Hypothalamus (tissue), 51 donors: Measurements from ENCODE around the gene DNAAF9.
"Not testable (repeated sequence)": the region's sequence is repeated elsewhere in the genome, so short reads cannot be mapped to it uniquely, and the experiment has no call there.

Experiments
- DNase-seq, 51 donors: peaks; one replicate each; lab custom pipeline; 2025; lab: John Stamatoyannopoulos, UW

Gene DNAAF9

GRCh38 chr20:3407040-3407770 is at the start of gene DNAAF9:
Gene DNAAF9 (minus strand): TSS chr20:3407669. CDS start chr20:3407557, 112 bp downstream.
- DNase-seq = peak in 39 of 51 donors; percentile 20 to 79 (median 59)

GRCh38 chr20:3456648-3457047 is 49.2 kb upstream of the DNAAF9 start:
- DNase-seq = no peak

GRCh38 chr20:3454831-3455230 is 47.4 kb upstream of the DNAAF9 start:
- DNase-seq = peak in 1 of 51 donors; percentile 6

DNA sequence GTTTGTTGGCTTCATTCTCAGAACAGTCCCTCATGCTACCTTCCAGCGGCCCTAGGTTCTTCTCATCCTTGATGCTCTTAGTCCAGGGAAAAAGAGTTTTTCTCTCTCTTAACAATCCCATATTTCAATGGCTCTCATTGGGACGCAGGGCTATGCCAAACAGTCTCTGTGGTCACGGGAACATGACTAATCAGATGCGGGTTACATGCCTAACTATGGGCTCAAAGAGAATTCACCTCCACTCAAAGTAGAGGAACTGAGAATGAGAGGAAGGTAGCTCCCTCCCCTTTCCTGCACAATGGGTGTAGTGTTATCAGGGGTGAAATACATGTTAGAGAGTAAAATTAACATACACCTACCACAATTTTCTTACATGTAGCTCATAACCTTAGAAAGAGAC is 45.2 kb upstream of the DNAAF9 start:
- no peak for DNase-seq

- DNase-seq = no peak
Measured at GRCh38 chr20:3452136-3452535, 44.7 kb upstream of the DNAAF9 start.

- no peak for DNase-seq
Measured at GRCh38 chr20:3449319-3449718, 41.9 kb upstream of the DNAAF9 start.

DNA sequence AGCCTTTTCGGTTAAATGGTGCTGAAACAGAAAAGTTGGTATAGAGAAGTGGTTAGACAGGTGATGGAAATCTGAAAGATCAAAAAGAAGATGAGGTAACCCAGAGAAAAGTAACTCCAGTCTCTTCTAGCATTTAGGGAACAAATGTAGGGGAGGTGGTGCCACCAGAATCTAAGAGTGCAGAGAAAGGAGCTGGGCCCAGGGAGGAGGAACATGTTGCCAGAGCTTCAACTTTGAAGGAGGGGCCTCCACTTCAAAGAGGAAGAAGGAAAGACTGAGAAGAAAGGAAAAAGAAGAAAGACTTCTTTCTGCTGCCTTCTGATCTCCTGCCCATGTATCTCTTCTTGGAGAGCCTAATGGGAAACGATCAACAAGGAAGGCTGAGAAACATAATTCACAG is 39.9 kb upstream of the DNAAF9 start:
- no peak for DNase-seq

DNA sequence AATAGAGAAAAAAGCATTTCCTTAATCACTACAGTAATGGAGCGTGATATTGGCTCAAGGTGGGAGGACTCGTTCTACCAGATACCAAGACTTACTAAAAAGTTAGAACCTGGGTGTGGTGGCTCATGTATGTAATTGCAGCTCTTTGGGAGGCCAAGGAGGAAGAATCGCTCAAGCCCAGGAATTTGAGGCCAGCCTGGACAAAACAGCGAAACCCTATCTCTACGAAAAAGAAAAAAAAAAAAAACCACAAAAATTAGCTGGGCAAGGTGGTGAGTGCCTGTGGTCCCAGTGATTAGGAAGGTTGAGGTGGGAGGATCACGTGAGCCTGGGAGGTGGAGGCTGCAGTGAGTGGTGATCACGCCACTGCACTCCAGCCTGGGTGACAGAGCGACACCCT is 39.3 kb upstream of the DNAAF9 start:
- no peak for DNase-seq

GRCh38 chr20:3436864-3437574 is 29.6 kb upstream of the DNAAF9 start:
- DNase-seq = no peak

- DNase-seq = no peak
Measured at GRCh38 chr20:3434232-3434631, 26.8 kb upstream of the DNAAF9 start.

- no peak for DNase-seq
Measured at GRCh38 chr20:3433744-3434143, 26.3 kb upstream of the DNAAF9 start.

- DNase-seq = no peak
Measured at GRCh38 chr20:3432844-3433243, 25.4 kb upstream of the DNAAF9 start.

- DNase-seq = no peak
Measured at GRCh38 chr20:3431109-3431508, 23.6 kb upstream of the DNAAF9 start.

GRCh38 chr20:3430376-3431069 is 23.1 kb upstream of the DNAAF9 start:
- no peak for DNase-seq

GRCh38 chr20:3426766-3427165 is 19.3 kb upstream of the DNAAF9 start:
- DNase-seq = not testable (repeated sequence)

- no peak for DNase-seq
Measured at GRCh38 chr20:3423126-3423525, 15.7 kb upstream of the DNAAF9 start.

- DNase-seq = no peak
Measured at GRCh38 chr20:3421985-3422384, 14.5 kb upstream of the DNAAF9 start.

DNA sequence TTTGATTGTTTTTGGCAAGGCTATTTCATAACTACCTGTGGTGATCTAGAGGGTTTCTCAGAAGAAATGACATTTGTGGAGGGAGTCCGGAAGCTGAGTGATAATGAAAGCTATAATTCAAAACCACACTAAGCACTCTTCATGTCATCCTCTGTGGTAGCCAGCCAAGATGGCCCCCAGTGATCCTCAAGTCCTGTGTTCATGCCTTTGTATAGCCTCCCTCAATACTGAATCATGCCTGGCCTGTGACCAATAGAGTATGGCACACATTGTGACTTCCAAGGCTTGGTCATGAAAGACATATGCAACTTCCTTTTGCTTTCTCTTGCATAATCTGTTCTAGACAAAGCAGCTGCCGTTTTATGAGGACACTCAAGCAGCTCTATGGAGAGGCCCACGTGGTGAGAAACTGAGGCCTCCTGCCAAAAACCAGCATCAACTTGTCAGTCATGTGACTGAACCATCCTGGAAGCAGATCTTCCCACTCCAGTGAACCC is 12.8 kb upstream of the DNAAF9 start:
- peak in 11 of 51 donors; percentile 3 to 33 (median 11) for DNase-seq

GRCh38 chr20:3418161-3418560 is 10.7 kb upstream of the DNAAF9 start:
- not testable (repeated sequence) for DNase-seq

DNA sequence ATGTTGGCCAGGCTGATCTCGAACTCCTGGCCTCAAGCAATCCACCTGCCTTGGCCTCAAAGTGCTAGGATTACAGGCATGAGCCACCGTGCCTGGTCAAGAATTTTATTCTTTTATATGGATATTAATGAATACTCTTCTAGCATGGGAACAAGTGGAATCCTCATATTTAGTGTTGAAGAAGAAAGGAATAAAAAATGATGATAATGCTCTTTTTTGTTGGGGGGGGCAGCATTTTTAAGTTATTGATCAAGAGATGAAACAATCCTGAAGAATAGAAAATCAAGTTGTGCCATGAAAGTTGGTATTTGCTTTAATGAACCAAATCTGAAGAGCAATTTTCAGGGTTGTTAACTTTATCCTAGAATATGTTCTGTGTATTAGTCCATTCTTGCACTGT is 6.7 kb upstream of the DNAAF9 start:
- DNase-seq = no peak

DNA sequence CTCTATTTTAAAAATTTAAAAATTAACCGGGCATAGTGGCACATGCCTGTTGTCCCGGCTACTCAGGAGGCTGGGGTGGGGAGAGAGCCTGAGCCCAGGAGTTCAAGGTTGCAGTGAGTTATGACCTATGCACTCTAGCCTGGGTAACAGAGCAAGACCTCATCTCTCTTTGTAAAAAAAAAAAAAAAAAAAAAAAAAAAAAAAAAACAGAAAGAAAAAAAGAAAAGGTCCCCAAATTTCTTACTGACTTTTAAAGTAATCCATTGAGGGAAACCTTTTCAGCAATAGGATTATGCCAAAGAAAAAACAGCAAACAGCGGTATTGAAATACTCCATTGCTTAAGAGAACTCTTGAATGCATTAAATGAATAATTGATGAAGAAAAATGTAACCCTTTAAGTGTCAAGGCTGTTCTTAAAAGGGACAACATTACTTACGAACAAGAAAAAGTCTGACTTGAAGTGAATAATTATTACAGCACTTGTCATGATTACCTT is 6.0 kb upstream of the DNAAF9 start:
- no peak for DNase-seq
